ENCODE data around the gene DCAF8. TPM values are rescaled to one million over a fixed set of nuclear protein-coding genes. Genes with fewer than 3 reads are reported as not detected.

DCAF8 gene
- total and polyA plus RNA-seq, 2 experiments from 2014 or later = 55.0 to 104 TPM

DNA sequence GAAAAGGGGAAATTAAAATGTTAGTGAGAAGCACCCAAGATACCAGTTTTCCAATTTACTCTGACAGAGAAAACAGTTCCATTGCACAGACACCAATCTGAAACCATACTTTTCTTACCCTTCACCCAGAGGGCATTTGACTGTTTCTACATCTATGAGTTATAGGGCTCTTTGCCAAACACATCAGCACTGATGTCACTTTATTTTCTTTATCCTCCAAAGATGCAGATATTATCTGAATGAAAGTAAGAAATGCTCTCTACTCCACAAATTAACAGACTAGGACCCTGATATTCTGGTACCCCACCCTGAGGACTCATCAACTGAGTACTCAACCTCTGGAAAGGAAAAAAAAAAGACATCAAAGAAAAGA is 46.8 kb upstream of the DCAF8 start (continued):
- TF ChIP-seq, protein P1, sequence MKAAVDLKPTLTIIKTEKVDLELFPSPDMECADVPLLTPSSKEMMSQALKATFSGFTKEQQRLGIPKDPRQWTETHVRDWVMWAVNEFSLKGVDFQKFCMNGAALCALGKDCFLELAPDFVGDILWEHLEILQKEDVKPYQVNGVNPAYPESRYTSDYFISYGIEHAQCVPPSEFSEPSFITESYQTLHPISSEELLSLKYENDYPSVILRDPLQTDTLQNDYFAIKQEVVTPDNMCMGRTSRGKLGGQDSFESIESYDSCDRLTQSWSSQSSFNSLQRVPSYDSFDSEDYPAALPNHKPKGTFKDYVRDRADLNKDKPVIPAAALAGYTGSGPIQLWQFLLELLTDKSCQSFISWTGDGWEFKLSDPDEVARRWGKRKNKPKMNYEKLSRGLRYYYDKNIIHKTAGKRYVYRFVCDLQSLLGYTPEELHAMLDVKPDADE (IDR thresholded peaks at IDR 0.05) = no peak
- TF ChIP-seq EZH2 (IDR thresholded peaks at IDR 0.05; ENCODE audit: low read depth, unreplicated experiment) = no peak

DNA sequence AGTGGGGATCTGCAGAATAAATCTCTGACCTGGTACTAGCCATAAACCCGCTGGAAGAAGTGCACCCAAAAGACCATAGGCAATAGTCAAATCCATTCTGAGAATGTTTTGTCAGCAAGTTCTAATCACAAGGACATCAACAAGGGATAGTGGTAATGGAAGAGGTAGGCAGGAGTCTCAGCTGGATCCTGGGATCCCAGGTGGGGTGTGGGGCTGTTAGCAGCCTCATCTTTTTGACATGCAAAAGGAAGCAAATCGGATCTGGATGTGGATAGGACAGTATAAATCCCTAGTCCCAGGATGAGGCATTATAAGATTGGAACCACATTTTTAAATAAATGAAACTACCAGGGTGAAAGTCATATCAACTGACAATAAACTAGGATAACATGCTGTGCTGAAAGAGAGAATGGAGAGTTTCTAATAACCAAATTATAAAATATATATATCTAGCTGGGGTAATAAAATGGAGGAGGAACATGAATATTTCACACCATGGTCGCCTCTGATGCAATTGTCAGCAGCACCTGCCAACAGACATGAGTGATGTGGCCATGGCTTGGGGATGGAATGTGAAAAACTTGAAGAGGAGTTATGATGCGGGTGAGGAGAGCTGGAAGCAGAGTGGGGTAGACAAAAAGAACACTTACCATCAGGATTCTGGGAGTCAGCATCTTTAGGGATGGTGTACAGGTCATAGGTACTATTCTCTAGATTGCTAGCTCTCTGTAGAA is 46.3 kb upstream of the DCAF8 start:
- Mint-ChIP-seq H3K4me1 (peaks cover 37% of the 10 kb centered on the region), H3K4me3 (peak overlapping the region; percentile 35; the same call in 2 of the 3 replicates), H3K27me3 (ENCODE audit: insufficient read depth, low read depth, poor library complexity) (peaks cover 6% of the 10 kb centered on the region), H3K27ac (peak overlapping the region; percentile 61), H3K9me3 (no peaks in the 10 kb centered on the region), H3K36me3 (ENCODE audit: low read depth) (peaks cover 79% of the 10 kb centered on the region)
- H3K27me3 ChIP-seq (ENCODE audit: insufficient read depth) = no peaks in the 10 kb centered on the region
- peak; percentile 58 for ATAC-seq
- H2AFZ ChIP-seq = no peak overlapping the region
- H4K20me1 ChIP-seq (replicated peaks; ENCODE audit: insufficient read depth) = 0 out of 2 replicates have a peak, but pooled peaks cover 8% of the 10 kb centered on the region
- no peaks in the 10 kb centered on the region; the same call in 1 of the 2 replicates for H3F3A ChIP-seq (replicated peaks; ENCODE audit: low read depth)
- H3K79me2 ChIP-seq (replicated peaks; ENCODE audit: insufficient read depth) = no peaks in the 10 kb centered on the region
- DNase-seq (ENCODE audit: low spot score) = peak; percentile 21
- H3K4me1 ChIP-seq (ENCODE audit: insufficient read depth) = peaks cover 30% of the 10 kb centered on the region
- no peak overlapping the region for H3K4me3 ChIP-seq
- H3K36me3 ChIP-seq (ENCODE audit: insufficient read depth) = peaks cover 57% of the 10 kb centered on the region
- H3K9me2 ChIP-seq (ENCODE audit: insufficient read depth) = no peaks in the 10 kb centered on the region
- TF ChIP-seq POLR2AphosphoS5 (IDR thresholded peaks at IDR 0.05; ENCODE audit: low read depth) = no peak
- TF ChIP-seq, protein P2, sequence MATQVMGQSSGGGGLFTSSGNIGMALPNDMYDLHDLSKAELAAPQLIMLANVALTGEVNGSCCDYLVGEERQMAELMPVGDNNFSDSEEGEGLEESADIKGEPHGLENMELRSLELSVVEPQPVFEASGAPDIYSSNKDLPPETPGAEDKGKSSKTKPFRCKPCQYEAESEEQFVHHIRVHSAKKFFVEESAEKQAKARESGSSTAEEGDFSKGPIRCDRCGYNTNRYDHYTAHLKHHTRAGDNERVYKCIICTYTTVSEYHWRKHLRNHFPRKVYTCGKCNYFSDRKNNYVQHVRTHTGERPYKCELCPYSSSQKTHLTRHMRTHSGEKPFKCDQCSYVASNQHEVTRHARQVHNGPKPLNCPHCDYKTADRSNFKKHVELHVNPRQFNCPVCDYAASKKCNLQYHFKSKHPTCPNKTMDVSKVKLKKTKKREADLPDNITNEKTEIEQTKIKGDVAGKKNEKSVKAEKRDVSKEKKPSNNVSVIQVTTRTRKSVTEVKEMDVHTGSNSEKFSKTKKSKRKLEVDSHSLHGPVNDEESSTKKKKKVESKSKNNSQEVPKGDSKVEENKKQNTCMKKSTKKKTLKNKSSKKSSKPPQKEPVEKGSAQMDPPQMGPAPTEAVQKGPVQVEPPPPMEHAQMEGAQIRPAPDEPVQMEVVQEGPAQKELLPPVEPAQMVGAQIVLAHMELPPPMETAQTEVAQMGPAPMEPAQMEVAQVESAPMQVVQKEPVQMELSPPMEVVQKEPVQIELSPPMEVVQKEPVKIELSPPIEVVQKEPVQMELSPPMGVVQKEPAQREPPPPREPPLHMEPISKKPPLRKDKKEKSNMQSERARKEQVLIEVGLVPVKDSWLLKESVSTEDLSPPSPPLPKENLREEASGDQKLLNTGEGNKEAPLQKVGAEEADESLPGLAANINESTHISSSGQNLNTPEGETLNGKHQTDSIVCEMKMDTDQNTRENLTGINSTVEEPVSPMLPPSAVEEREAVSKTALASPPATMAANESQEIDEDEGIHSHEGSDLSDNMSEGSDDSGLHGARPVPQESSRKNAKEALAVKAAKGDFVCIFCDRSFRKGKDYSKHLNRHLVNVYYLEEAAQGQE (IDR thresholded peaks at IDR 0.05; ENCODE audit: unreplicated experiment) = no peak
- TF ChIP-seq, protein P3, sequence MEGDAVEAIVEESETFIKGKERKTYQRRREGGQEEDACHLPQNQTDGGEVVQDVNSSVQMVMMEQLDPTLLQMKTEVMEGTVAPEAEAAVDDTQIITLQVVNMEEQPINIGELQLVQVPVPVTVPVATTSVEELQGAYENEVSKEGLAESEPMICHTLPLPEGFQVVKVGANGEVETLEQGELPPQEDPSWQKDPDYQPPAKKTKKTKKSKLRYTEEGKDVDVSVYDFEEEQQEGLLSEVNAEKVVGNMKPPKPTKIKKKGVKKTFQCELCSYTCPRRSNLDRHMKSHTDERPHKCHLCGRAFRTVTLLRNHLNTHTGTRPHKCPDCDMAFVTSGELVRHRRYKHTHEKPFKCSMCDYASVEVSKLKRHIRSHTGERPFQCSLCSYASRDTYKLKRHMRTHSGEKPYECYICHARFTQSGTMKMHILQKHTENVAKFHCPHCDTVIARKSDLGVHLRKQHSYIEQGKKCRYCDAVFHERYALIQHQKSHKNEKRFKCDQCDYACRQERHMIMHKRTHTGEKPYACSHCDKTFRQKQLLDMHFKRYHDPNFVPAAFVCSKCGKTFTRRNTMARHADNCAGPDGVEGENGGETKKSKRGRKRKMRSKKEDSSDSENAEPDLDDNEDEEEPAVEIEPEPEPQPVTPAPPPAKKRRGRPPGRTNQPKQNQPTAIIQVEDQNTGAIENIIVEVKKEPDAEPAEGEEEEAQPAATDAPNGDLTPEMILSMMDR (conservative IDR thresholded peaks at IDR 0.05; ENCODE audit: low read depth in 2 of 2) = no peak
- no peak for TF ChIP-seq EZH2 (IDR thresholded peaks at IDR 0.05; ENCODE audit: low read depth, unreplicated experiment)
- no peak for TF ChIP-seq STAT1 (IDR thresholded peaks at IDR 0.05; ENCODE audit: unreplicated experiment)
- no peak for TF ChIP-seq CREB1 (CRISPR knock-in tag; IDR thresholded peaks at IDR 0.05; ENCODE audit: low read depth)
- TF ChIP-seq, protein P1 (IDR thresholded peaks at IDR 0.05) = no peak
- H3K4me2 ChIP-seq = peak overlapping the region; percentile 19
- H3K27ac ChIP-seq (ENCODE audit: low read depth) = peak overlapping the region; percentile 43

Measured in GM23338 (cell line).